Measurements from ENCODE around the gene HRK. TPM values are rescaled to one million over a fixed set of nuclear protein-coding genes. Genes with fewer than 3 reads are reported as not detected.

Gene HRK
- total RNA-seq, 1 donor from 2014 or later, result 2.1 TPM

GRCh38 chr12:116833474-116833873 lies 47.8 kb downstream of the HRK start:
- FAIRE-seq, result no peak
- Histone ChIP-seq H3K27ac (ENCODE audit: low read depth, low read length) (no peak overlapping the region), H3K4me3 (ENCODE audit: insufficient read depth, low read depth, low read length) (no peak overlapping the region), H3K4me1 (ENCODE audit: insufficient read depth, low read length) (no peaks in the 10 kb centered on the region), H3K9me3 (ENCODE audit: insufficient read depth, low read depth, low read length) (no peaks in the 10 kb centered on the region), H2AFZ (ENCODE audit: low read depth, low read length) (no peak overlapping the region), H3K9ac (ENCODE audit: low read length) (no peak overlapping the region), H3K4me2 (ENCODE audit: low read length) (no peak overlapping the region), H3K27me3 (ENCODE audit: insufficient read depth, low read length) (no peaks in the 10 kb centered on the region), H3K36me3 (ENCODE audit: insufficient read depth, low read length) (no peaks in the 10 kb centered on the region), H3K79me2 (ENCODE audit: insufficient read depth, low read length) (no peaks in the 10 kb centered on the region), H4K20me1 (ENCODE audit: insufficient read depth, low read length) (no peaks in the 10 kb centered on the region)
- H3K36me3 Mint-ChIP-seq (ENCODE audit: low read depth, unreplicated experiment), result peaks cover 2% of the 10 kb centered on the region
- H3K27me3 Mint-ChIP-seq (ENCODE audit: low read depth, unreplicated experiment), result no peaks in the 10 kb centered on the region
- H3K9me3 Mint-ChIP-seq (ENCODE audit: unreplicated experiment), result no peaks in the 10 kb centered on the region
- no peak for TF ChIP-seq EZH2 (IDR thresholded peaks at IDR 0.05; ENCODE audit: insufficient read depth, low read length)
- no peak for TF ChIP-seq CTCF (IDR thresholded peaks at IDR 0.05; ENCODE audit: insufficient read depth, low read depth, low read length)
- H3K27ac Mint-ChIP-seq (ENCODE audit: unreplicated experiment), result no peak overlapping the region
- H3K4me3 Mint-ChIP-seq (ENCODE audit: unreplicated experiment), result no peak overlapping the region
- no peaks in the 10 kb centered on the region for H3K4me1 Mint-ChIP-seq (ENCODE audit: low read depth, unreplicated experiment)
- no peak for DNase-seq (ENCODE audit: low read depth)

GRCh38 chr12:116832353-116832752 lies 48.9 kb downstream of the HRK start:
- Histone ChIP-seq H3K4me3 (ENCODE audit: insufficient read depth, low read depth, low read length) (no peak overlapping the region), H3K27ac (ENCODE audit: low read depth, low read length) (no peak overlapping the region), H3K79me2 (ENCODE audit: insufficient read depth, low read length) (no peaks in the 10 kb centered on the region), H3K9ac (ENCODE audit: low read length) (no peak overlapping the region), H3K9me3 (ENCODE audit: insufficient read depth, low read depth, low read length) (no peaks in the 10 kb centered on the region), H2AFZ (ENCODE audit: low read depth, low read length) (no peak overlapping the region), H3K4me1 (ENCODE audit: insufficient read depth, low read length) (no peaks in the 10 kb centered on the region), H4K20me1 (ENCODE audit: insufficient read depth, low read length) (no peaks in the 10 kb centered on the region), H3K27me3 (ENCODE audit: insufficient read depth, low read length) (no peaks in the 10 kb centered on the region), H3K36me3 (ENCODE audit: insufficient read depth, low read length) (no peaks in the 10 kb centered on the region), H3K4me2 (ENCODE audit: low read length) (no peak overlapping the region)
- Mint-ChIP-seq H3K9me3 (ENCODE audit: unreplicated experiment) (no peaks in the 10 kb centered on the region), H3K27me3 (ENCODE audit: low read depth, unreplicated experiment) (no peaks in the 10 kb centered on the region), H3K36me3 (ENCODE audit: low read depth, unreplicated experiment) (peaks cover 2% of the 10 kb centered on the region), H3K4me1 (ENCODE audit: low read depth, unreplicated experiment) (no peaks in the 10 kb centered on the region), H3K4me3 (ENCODE audit: unreplicated experiment) (no peak overlapping the region), H3K27ac (ENCODE audit: unreplicated experiment) (no peak overlapping the region)
- DNase-seq (ENCODE audit: low read depth), result no peak
- no peak for TF ChIP-seq EZH2 (IDR thresholded peaks at IDR 0.05; ENCODE audit: insufficient read depth, low read length)
- no peak for FAIRE-seq

GRCh38 chr12:116827432-116827831 lies 53.8 kb downstream of the HRK start:
- Histone ChIP-seq H3K27me3 (ENCODE audit: insufficient read depth, low read length) (no peaks in the 10 kb centered on the region), H3K9me3 (ENCODE audit: insufficient read depth, low read depth, low read length) (no peaks in the 10 kb centered on the region), H3K4me2 (ENCODE audit: low read length) (no peak overlapping the region), H3K79me2 (ENCODE audit: insufficient read depth, low read length) (no peaks in the 10 kb centered on the region), H3K27ac (ENCODE audit: low read depth, low read length) (no peak overlapping the region), H3K4me1 (ENCODE audit: insufficient read depth, low read length) (no peaks in the 10 kb centered on the region), H3K36me3 (ENCODE audit: insufficient read depth, low read length) (no peaks in the 10 kb centered on the region), H2AFZ (ENCODE audit: low read depth, low read length) (no peak overlapping the region), H3K9ac (ENCODE audit: low read length) (no peak overlapping the region), H4K20me1 (ENCODE audit: insufficient read depth, low read length) (no peaks in the 10 kb centered on the region), H3K4me3 (ENCODE audit: insufficient read depth, low read depth, low read length) (no peak overlapping the region)
- peaks cover 2% of the 10 kb centered on the region for H3K9me3 Mint-ChIP-seq (ENCODE audit: unreplicated experiment)
- peaks cover 2% of the 10 kb centered on the region for H3K36me3 Mint-ChIP-seq (ENCODE audit: low read depth, unreplicated experiment)
- H3K4me1 Mint-ChIP-seq (ENCODE audit: low read depth, unreplicated experiment), result no peaks in the 10 kb centered on the region
- no peak for FAIRE-seq
- DNase-seq (ENCODE audit: low read depth), result no peak
- H3K27me3 Mint-ChIP-seq (ENCODE audit: low read depth, unreplicated experiment), result no peaks in the 10 kb centered on the region
- H3K4me3 Mint-ChIP-seq (ENCODE audit: unreplicated experiment), result no peak overlapping the region
- H3K27ac Mint-ChIP-seq (ENCODE audit: unreplicated experiment), result no peak overlapping the region
- TF ChIP-seq CTCF (IDR thresholded peaks at IDR 0.05; ENCODE audit: insufficient read depth, low read depth, low read length) (no peak), EZH2 (IDR thresholded peaks at IDR 0.05; ENCODE audit: insufficient read depth, low read length) (no peak)

Measured in astrocyte (in vitro differentiated cells and primary cell).